ENCODE results near the gene SIK3.

GRCh38 chr11:117068303-117068860, 29.8 kb downstream of the SIK3 start:
- TF ChIP-seq MAX (IDR thresholded peaks at IDR 0.05; ENCODE audit: low read depth, low read length) = no peak
- TF ChIP-seq CTCF (IDR thresholded peaks at IDR 0.05; ENCODE audit: low read depth, low read length) = no peak
- TF ChIP-seq POLR2A (IDR thresholded peaks at IDR 0.05; ENCODE audit: extremely low read depth, insufficient read length) = no peak
